PC-9 (cell line): ENCODE results near the gene MPHOSPH9. TPM values are rescaled to one million over a fixed set of nuclear protein-coding genes. Genes with fewer than 3 reads are reported as not detected.

Experiments
- BruUV-seq: library from RNA; stranded (reverse); fragments of 400-500 nt; replicated peaks from 2 replicates; lab custom pipeline; 2021; lab: Mats Ljungman, UMichigan
- CTCF ChIA-PET: fragments of 300-600 bp; sonication (Branson Sonifier 250); formaldehyde crosslinking; loops from one replicate; lab custom pipeline; 2022; ENCODE audit warnings: antibody characterized with exemption; lab: Charles Lee
- POLR2A ChIA-PET: fragments of 300-600 bp; sonication (Branson Sonifier 250); formaldehyde crosslinking; loops from one replicate; lab custom pipeline; 2022; ENCODE audit warnings: antibody characterized with exemption; ENCODE audit not compliant: unreplicated experiment; lab: Charles Lee
- DNase-seq, 2 experiments: peaks; one replicate each; pipeline versions ENCODE4 v3.0.0 to v3.0.0-alpha.2; 2015 to 2022; ENCODE audit warnings: mixed read lengths in 1 of 2
- H2AFZ ChIP-seq: fragments of 200-600 bp; sonication (generic); 2 replicates; pipeline ENCODE4 v1.8.1; 2017; ENCODE audit warnings: antibody characterized with exemption
- H3F3A ChIP-seq: fragments of 200-600 bp; sonication (generic); 2 replicates; pipeline ENCODE4 v1.8.1; 2017; ENCODE audit warnings: antibody characterized with exemption, mild to moderate bottlenecking, low read depth; ENCODE audit not compliant: insufficient read depth
- H3K27ac ChIP-seq: fragments of 200-600 bp; sonication (generic); 2 replicates; pipeline ENCODE4 v1.6.1; 2016; ENCODE audit warnings: mixed run types
- H3K27me3 ChIP-seq: fragments of 200-600 bp; sonication (generic); 2 replicates; pipeline ENCODE4 v1.6.1; 2016; ENCODE audit warnings: low read depth, mixed run types; ENCODE audit not compliant: insufficient read depth
- H3K36me3 ChIP-seq: fragments of 200-600 bp; sonication (generic); 2 replicates; pipeline ENCODE4 v1.6.1; 2016; ENCODE audit warnings: low read depth, mixed run types
- H3K4me1 ChIP-seq: fragments of 200-600 bp; sonication (generic); replicated peaks from 2 replicates; pipeline ENCODE4 v1.6.1; 2016; ENCODE audit warnings: mixed run types; ENCODE audit not compliant: insufficient read depth
- H3K4me2 ChIP-seq: fragments of 200-600 bp; sonication (generic); 2 replicates; pipeline ENCODE4 v1.6.1; 2017; ENCODE audit warnings: mixed run types
- H3K4me3 ChIP-seq: fragments of 200-600 bp; sonication (generic); 2 replicates; pipeline ENCODE4 v1.6.1; 2016; ENCODE audit warnings: mixed run types
- H3K79me2 ChIP-seq: fragments of 200-600 bp; sonication (generic); 2 replicates; pipeline ENCODE4 v1.6.1; 2017; ENCODE audit warnings: low read depth, mixed run types
- H3K9me2 ChIP-seq: fragments of 200-600 bp; sonication (generic); 2 replicates; pipeline ENCODE4 v1.8.1; 2017; ENCODE audit warnings: mild to moderate bottlenecking; ENCODE audit not compliant: insufficient read depth
- H3K9me3 ChIP-seq: fragments of 200-600 bp; sonication (generic); 2 replicates; pipeline ENCODE4 v1.8.1; 2016; ENCODE audit warnings: low read depth; ENCODE audit not compliant: insufficient read depth
- H4K20me1 ChIP-seq: fragments of 200-600 bp; sonication (generic); 2 replicates; pipeline ENCODE4 v1.8.1; 2017; ENCODE audit not compliant: insufficient read depth
- EZH2 ChIP-seq: fragments of 200-600 bp; sonication (generic); IDR thresholded peaks from 2 replicates; pipeline ENCODE4 v1.8.0; 2017; ENCODE audit warnings: antibody characterized with exemption, low read depth
- intact Hi-C: fragments of 100-400 bp; cut with micrococcal nuclease; formaldehyde crosslinking; loops from one replicate; pipeline ENCODE4 v1.10.0; 2022; ENCODE audit not compliant: unreplicated experiment
- total RNA-seq: library from RNA; stranded (reverse); gene quantifications from 2 replicates; pipeline ENCODE4 v1.2.3, GENCODE V29; 2021
- TF ChIP-seq, protein P1 (sequence below): fragments of 200-600 bp; sonication (generic); conservative IDR thresholded peaks from 2 replicates; pipeline ENCODE4 v1.6.1; 2017; ENCODE audit warnings: mixed run types, antibody characterized with exemption, mild to moderate bottlenecking, moderate library complexity

The MPHOSPH9 gene
- total RNA-seq, 1 experiment from 2014 or later = 58.5 TPM

- H3K27me3 ChIP-seq = no peaks in the 10 kb centered on the region
- no peak for DNase-seq
- TF ChIP-seq, protein P1, sequence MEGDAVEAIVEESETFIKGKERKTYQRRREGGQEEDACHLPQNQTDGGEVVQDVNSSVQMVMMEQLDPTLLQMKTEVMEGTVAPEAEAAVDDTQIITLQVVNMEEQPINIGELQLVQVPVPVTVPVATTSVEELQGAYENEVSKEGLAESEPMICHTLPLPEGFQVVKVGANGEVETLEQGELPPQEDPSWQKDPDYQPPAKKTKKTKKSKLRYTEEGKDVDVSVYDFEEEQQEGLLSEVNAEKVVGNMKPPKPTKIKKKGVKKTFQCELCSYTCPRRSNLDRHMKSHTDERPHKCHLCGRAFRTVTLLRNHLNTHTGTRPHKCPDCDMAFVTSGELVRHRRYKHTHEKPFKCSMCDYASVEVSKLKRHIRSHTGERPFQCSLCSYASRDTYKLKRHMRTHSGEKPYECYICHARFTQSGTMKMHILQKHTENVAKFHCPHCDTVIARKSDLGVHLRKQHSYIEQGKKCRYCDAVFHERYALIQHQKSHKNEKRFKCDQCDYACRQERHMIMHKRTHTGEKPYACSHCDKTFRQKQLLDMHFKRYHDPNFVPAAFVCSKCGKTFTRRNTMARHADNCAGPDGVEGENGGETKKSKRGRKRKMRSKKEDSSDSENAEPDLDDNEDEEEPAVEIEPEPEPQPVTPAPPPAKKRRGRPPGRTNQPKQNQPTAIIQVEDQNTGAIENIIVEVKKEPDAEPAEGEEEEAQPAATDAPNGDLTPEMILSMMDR = no peak
- no peak for TF ChIP-seq EZH2
- BruUV-seq = no TSS peak
- POLR2A ChIA-PET = interaction anchor here (0.6 to 0.8 kb wide), 2 partner anchors 23 to 155 kb away, joined by 3 to 9 read pairs; no protein-coding TSS in a partner anchor
- peaks cover 50% of the 10 kb centered on the region for H3K79me2 ChIP-seq
- CTCF ChIA-PET = interaction anchor here (0.6 kb wide), 1 partner anchor 294 kb away, joined by 3 read pairs; no protein-coding TSS in a partner anchor
- no peaks in the 10 kb centered on the region for H3K36me3 ChIP-seq
- no peaks in the 10 kb centered on the region for H4K20me1 ChIP-seq
- H3K4me3 ChIP-seq = no peak overlapping the region
- peak overlapping the region; percentile 73 for H3K4me2 ChIP-seq
- H3K4me1 ChIP-seq = peaks cover 62% of the 10 kb centered on the region
- peak overlapping the region; percentile 91 for H3K27ac ChIP-seq
- H3K9me3 ChIP-seq = no peaks in the 10 kb centered on the region
- H3F3A ChIP-seq = peaks cover 50% of the 10 kb centered on the region
- H3K9me2 ChIP-seq = no peaks in the 10 kb centered on the region
- H2AFZ ChIP-seq = no peak overlapping the region
- intact Hi-C loops = loop anchor here (2.0 kb wide), 3 partner anchors 16 to 32 kb away; no protein-coding TSS in a partner anchor
Measured at GRCh38 chr12:123127182-123127495, 105.8 kb downstream of the MPHOSPH9 start.

- H3F3A ChIP-seq = peaks cover 46% of the 10 kb centered on the region
- ChIA-PET POLR2A (interaction anchor here (0.6 to 0.8 kb wide), 3 partner anchors 23 to 154 kb away, joined by 3 to 9 read pairs (median 3); no protein-coding TSS in a partner anchor), CTCF (interaction anchor here (0.6 kb wide), 1 partner anchor 294 kb away, joined by 3 read pairs; no protein-coding TSS in a partner anchor)
- H3K4me2 ChIP-seq = peak overlapping the region; percentile 73
- BruUV-seq = TSS peak; percentile 85
- no peaks in the 10 kb centered on the region for H4K20me1 ChIP-seq
- no peaks in the 10 kb centered on the region for H3K36me3 ChIP-seq
- H3K9me2 ChIP-seq = no peaks in the 10 kb centered on the region
- H3K4me1 ChIP-seq = peaks cover 62% of the 10 kb centered on the region
- H2AFZ ChIP-seq = no peak overlapping the region
- intact Hi-C loops = loop anchor here (2.0 kb wide), 3 partner anchors 16 to 32 kb away; no protein-coding TSS in a partner anchor
- H3K27me3 ChIP-seq = no peaks in the 10 kb centered on the region
- DNase-seq = peak; percentile 84 to 91
- H3K79me2 ChIP-seq = peaks cover 50% of the 10 kb centered on the region
- no peaks in the 10 kb centered on the region for H3K9me3 ChIP-seq
- H3K27ac ChIP-seq = peak overlapping the region; percentile 91
- peak overlapping the region; percentile 16; the same call in 1 of the 2 replicates for H3K4me3 ChIP-seq
- no peak for TF ChIP-seq EZH2
Measured at GRCh38 chr12:123126294-123127181, 106.4 kb downstream of the MPHOSPH9 start.

- no peaks in the 10 kb centered on the region for H3K9me3 ChIP-seq
- H3K4me1 ChIP-seq = peaks cover 58% of the 10 kb centered on the region
- H3K27me3 ChIP-seq = no peaks in the 10 kb centered on the region
- ChIA-PET CTCF (no interaction called here), POLR2A (no interaction called here)
- no peaks in the 10 kb centered on the region for H3K36me3 ChIP-seq
- no peaks in the 10 kb centered on the region for H4K20me1 ChIP-seq
- no peak overlapping the region for H3K4me2 ChIP-seq
- intact Hi-C loops = no loop called here
- no peak for TF ChIP-seq EZH2
- TF ChIP-seq, protein P1 = no peak
- H3K4me3 ChIP-seq = no peak overlapping the region
- peaks cover 34% of the 10 kb centered on the region for H3K79me2 ChIP-seq
- BruUV-seq = no TSS peak
- H3F3A ChIP-seq = peaks cover 44% of the 10 kb centered on the region
- no peak overlapping the region for H2AFZ ChIP-seq
- H3K27ac ChIP-seq = no peak overlapping the region
- no peak for DNase-seq
- no peaks in the 10 kb centered on the region for H3K9me2 ChIP-seq
Measured at GRCh38 chr12:123122626-123123025, 110.3 kb downstream of the MPHOSPH9 start.
